WTC11 (cell line): ENCODE measurements around the gene EIF3A.

ENCODE experiments used
- ETV6 ChIP-seq: sonication (generic); formaldehyde crosslinking; IDR thresholded peaks from 2 replicates; pipeline ENCODE4 v1.8.1; 2022; ENCODE audit warnings: mild to moderate bottlenecking, missing genetic modification reagents
- JUN ChIP-seq: sonication (generic); formaldehyde crosslinking; IDR thresholded peaks from 2 replicates; pipeline ENCODE4 v1.8.0; 2023; ENCODE audit warnings: mild to moderate bottlenecking, missing genetic modification reagents
- TEAD1 ChIP-seq: sonication (generic); formaldehyde crosslinking; IDR thresholded peaks from 2 replicates; pipeline ENCODE4 v1.8.0; 2022; ENCODE audit warnings: mild to moderate bottlenecking, missing genetic modification reagents
- TEAD4 ChIP-seq: sonication (generic); formaldehyde crosslinking; IDR thresholded peaks from 2 replicates; pipeline ENCODE4 v1.8.0; 2022; ENCODE audit warnings: mild to moderate bottlenecking, missing genetic modification reagents
- TF ChIP-seq, protein P1 (sequence below): fragments of 200-600 bp; IDR thresholded peaks from 2 replicates; pipeline ENCODE4 v1.8.0; 2022; ENCODE audit warnings: antibody characterized with exemption
- TF ChIP-seq, protein P2 (sequence below): sonication (generic); formaldehyde crosslinking; IDR thresholded peaks from 2 replicates; pipeline ENCODE4 v1.8.1; 2023; ENCODE audit warnings: mild to moderate bottlenecking, missing genetic modification reagents, moderate library complexity
- TF ChIP-seq, protein P3 (sequence below): sonication (generic); formaldehyde crosslinking; conservative IDR thresholded peaks from 2 replicates; pipeline ENCODE4 v1.8.1; 2022; ENCODE audit warnings: mild to moderate bottlenecking, missing genetic modification reagents

DNA sequence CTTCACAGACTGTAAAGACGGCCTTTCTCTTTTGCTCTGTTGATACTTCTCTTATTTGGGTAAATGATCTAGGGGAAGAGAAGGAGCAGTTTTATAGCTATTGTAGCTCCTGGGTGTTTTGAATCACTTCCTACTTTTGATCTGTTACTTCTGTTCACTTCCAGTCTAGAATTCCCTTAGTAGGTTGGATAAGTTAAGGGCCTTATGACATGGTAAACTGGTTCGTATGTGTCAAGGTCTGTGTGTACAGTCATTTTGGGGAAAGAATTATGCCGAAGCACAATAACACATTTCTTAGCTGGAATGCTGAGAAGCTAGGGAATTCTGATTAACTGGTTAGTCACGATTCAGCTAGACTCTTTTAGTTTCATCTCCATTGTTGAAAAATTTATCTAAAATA, 31.4 kb upstream of the EIF3A start:
- TF ChIP-seq TEAD1 (no peak), ETV6 (no peak), TEAD4 (CRISPR knock-in tag) (no peak), JUN (CRISPR knock-in tag) (no peak)
- TF ChIP-seq, protein P1, sequence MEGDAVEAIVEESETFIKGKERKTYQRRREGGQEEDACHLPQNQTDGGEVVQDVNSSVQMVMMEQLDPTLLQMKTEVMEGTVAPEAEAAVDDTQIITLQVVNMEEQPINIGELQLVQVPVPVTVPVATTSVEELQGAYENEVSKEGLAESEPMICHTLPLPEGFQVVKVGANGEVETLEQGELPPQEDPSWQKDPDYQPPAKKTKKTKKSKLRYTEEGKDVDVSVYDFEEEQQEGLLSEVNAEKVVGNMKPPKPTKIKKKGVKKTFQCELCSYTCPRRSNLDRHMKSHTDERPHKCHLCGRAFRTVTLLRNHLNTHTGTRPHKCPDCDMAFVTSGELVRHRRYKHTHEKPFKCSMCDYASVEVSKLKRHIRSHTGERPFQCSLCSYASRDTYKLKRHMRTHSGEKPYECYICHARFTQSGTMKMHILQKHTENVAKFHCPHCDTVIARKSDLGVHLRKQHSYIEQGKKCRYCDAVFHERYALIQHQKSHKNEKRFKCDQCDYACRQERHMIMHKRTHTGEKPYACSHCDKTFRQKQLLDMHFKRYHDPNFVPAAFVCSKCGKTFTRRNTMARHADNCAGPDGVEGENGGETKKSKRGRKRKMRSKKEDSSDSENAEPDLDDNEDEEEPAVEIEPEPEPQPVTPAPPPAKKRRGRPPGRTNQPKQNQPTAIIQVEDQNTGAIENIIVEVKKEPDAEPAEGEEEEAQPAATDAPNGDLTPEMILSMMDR: no peak
- TF ChIP-seq, protein P2, sequence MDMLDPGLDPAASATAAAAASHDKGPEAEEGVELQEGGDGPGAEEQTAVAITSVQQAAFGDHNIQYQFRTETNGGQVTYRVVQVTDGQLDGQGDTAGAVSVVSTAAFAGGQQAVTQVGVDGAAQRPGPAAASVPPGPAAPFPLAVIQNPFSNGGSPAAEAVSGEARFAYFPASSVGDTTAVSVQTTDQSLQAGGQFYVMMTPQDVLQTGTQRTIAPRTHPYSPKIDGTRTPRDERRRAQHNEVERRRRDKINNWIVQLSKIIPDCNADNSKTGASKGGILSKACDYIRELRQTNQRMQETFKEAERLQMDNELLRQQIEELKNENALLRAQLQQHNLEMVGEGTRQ: no peak
- TF ChIP-seq, protein P3, sequence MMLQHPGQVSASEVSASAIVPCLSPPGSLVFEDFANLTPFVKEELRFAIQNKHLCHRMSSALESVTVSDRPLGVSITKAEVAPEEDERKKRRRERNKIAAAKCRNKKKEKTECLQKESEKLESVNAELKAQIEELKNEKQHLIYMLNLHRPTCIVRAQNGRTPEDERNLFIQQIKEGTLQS: no peak
